HepG2 (cell line): Measurements from ENCODE around the gene ATP13A1. TPM values are rescaled to one million over a fixed set of nuclear protein-coding genes. Genes with fewer than 3 reads are reported as not detected.

ENCODE experiments used
- ARID3A ChIP-seq: IDR thresholded peaks from 2 replicates; pipeline ENCODE4 v1.6.1; 2012; ENCODE audit warnings: low read depth, low read length, improper control_type of control experiment
- FOXM1 ChIP-seq: sonication (generic); formaldehyde crosslinking; IDR thresholded peaks from 2 replicates; pipeline ENCODE4 v1.5.0; 2020; ENCODE audit warnings: missing genetic modification reagents
- HIVEP1 ChIP-seq: sonication (generic); formaldehyde crosslinking; IDR thresholded peaks from 2 replicates; pipeline ENCODE4 v1.4.0; 2020; ENCODE audit warnings: mild to moderate bottlenecking, missing genetic modification reagents
- HNRNPK ChIP-seq: fragments of 200-400 bp; formaldehyde crosslinking; IDR thresholded peaks from 2 replicates; pipeline ENCODE4 v1.6.1; 2018; ENCODE audit warnings: low read length, low read depth, moderate library complexity, mild to moderate bottlenecking; ENCODE audit not compliant: poor library complexity, severe bottlenecking
- PBX2 ChIP-seq: IDR thresholded peaks from 2 replicates; pipeline ENCODE4 v1.6.1; 2016; ENCODE audit warnings: control low read depth
- POLR2A ChIP-seq, 2 experiments: IDR thresholded peaks; 2 replicates each; pipeline ENCODE4 v1.6.1; 2011; ENCODE audit warnings: low read depth in 2 of 2, low read length in 2 of 2, mild to moderate bottlenecking in 1 of 2, moderate library complexity in 1 of 2; ENCODE audit not compliant: insufficient read depth in 1 of 2
- PPARG ChIP-seq: conservative IDR thresholded peaks from 2 replicates; pipeline ENCODE4 v1.6.1; 2016; ENCODE audit warnings: missing biosample characterization, missing genetic modification reagents
- RARA ChIP-seq: IDR thresholded peaks from 2 replicates; pipeline ENCODE4 v1.6.1; 2016; ENCODE audit warnings: missing genetic modification reagents, missing compliant biosample characterization
- RBFOX2 ChIP-seq: fragments of 200-400 bp; formaldehyde crosslinking; IDR thresholded peaks from 2 replicates; pipeline ENCODE4 v1.6.1; 2017; ENCODE audit warnings: low read depth, mild to moderate bottlenecking, low read length
- RELA ChIP-seq: sonication (generic); formaldehyde crosslinking; IDR thresholded peaks from 2 replicates; pipeline ENCODE4 v1.4.0; 2020; ENCODE audit warnings: missing genetic modification reagents
- ZNF280B ChIP-seq: sonication (generic); formaldehyde crosslinking; IDR thresholded peaks from 2 replicates; pipeline ENCODE4 v1.5.0; 2020; ENCODE audit warnings: missing genetic modification reagents, mild to moderate bottlenecking, borderline replicate concordance
- ZNF510 ChIP-seq: sonication (generic); formaldehyde crosslinking; IDR thresholded peaks from 2 replicates; pipeline ENCODE4 v1.4.0; 2020; ENCODE audit warnings: low read depth, mild to moderate bottlenecking, missing genetic modification reagents
- ZNF768 ChIP-seq: sonication (generic); formaldehyde crosslinking; IDR thresholded peaks from 2 replicates; pipeline ENCODE4 v1.4.0; 2020; ENCODE audit warnings: missing genetic modification reagents
- ZXDC ChIP-seq: sonication (generic); formaldehyde crosslinking; IDR thresholded peaks from 2 replicates; pipeline ENCODE4 v1.5.0; 2020; ENCODE audit warnings: mild to moderate bottlenecking, missing genetic modification reagents
- polyA plus RNA-seq, 8 experiments: library from polyadenylated mRNA; depleted of rRNA in 3 of 8; stranded (reverse) in 7 of 8; unstranded in 1 of 8; fragments of >200 nt; fragmentation: Illumina TruSeq in 4 of 8; extraction: Trizol in 4 of 8; gene quantifications; 2 replicates each; pipeline versions ENCODE4 v1.2.1 to v1.2.3, GENCODE V29; 2011 to 2016; ENCODE audit warnings: low read depth in 4 of 8, missing spikeins in 1 of 8, mixed read lengths in 1 of 8; ENCODE audit not compliant: insufficient read depth in 1 of 8
- total RNA-seq, 5 experiments: library from RNA; depleted of rRNA; stranded (reverse); fragments of >200 nt; fragmentation: Illumina TruSeq; extraction: Trizol; gene quantifications; 2 replicates each; pipeline ENCODE4 v1.2.3, GENCODE V29; 2016; ENCODE audit warnings: low read depth in 1 of 5
- TF ChIP-seq, protein P1 (sequence below): sonication (generic); formaldehyde crosslinking; IDR thresholded peaks from 2 replicates; pipeline ENCODE4 v1.5.0; 2020; ENCODE audit warnings: missing genetic modification reagents, mild to moderate bottlenecking, borderline replicate concordance
- TF ChIP-seq, protein P2 (sequence below): sonication (generic); formaldehyde crosslinking; IDR thresholded peaks from 2 replicates; pipeline ENCODE4 v1.5.1; 2020; ENCODE audit warnings: missing genetic modification reagents, mild to moderate bottlenecking, borderline replicate concordance
- TF ChIP-seq, protein P3 (sequence below), 2 experiments: sonication (generic) in 1 of 2; formaldehyde crosslinking in 1 of 2; IDR thresholded peaks; 2 replicates each; pipeline versions ENCODE4 v1.5.1 to v1.6.1; 2011 to 2020; ENCODE audit warnings: borderline replicate concordance in 1 of 2, low read depth in 1 of 2, low read length in 1 of 2, mild to moderate bottlenecking in 1 of 2, missing genetic modification reagents in 1 of 2, moderate library complexity in 1 of 2

Gene ATP13A1
- total and polyA plus RNA-seq, 2 of the 13 experiments (the other 11 are each of a cell fraction or from before 2014, with no cell fraction given) = 23.2 to 41.7 TPM

DNA sequence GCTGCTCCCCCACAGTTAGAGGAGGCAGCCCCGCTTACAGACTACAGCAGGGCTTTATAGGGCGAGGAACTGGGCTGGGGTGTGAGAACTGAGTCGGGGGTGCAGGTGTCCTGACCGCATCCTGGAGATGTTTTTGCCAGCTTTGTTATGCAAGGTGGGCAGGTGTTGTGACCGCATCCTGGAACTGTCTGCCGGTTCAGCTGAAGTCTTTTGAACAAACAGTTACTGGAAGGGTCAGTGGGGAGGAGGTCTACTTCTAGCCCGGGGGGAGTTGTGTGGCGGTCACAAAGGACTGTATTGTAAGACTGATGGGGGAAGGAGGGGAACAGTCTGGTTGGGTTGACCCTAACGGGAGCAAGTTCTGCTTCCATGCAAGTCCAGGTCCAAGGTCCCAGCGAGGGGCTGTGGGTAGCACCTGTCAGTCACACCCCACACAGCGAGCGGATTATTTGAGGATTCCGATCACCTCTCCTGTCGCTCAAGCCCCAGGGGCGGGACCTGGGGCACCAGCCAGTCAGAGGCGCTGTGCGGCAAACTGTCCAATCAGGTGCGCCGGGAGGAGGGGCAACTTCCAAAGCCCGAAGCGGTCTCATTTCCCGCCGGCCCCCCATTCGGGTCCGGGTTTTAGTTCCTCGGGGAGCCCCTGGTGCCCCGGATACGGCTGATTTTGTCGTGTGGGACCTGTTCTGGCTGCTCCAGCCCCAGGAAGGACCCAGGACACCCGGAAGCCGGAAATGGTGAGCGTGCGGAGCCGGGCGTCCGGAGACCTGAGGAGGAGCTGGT, 4.9 kb upstream of the ATP13A1 start, which contains the start of gene ZNF101 (continued):
- TF ChIP-seq FOXM1 (CRISPR knock-in tag) = no peak
- TF ChIP-seq, protein P1, sequence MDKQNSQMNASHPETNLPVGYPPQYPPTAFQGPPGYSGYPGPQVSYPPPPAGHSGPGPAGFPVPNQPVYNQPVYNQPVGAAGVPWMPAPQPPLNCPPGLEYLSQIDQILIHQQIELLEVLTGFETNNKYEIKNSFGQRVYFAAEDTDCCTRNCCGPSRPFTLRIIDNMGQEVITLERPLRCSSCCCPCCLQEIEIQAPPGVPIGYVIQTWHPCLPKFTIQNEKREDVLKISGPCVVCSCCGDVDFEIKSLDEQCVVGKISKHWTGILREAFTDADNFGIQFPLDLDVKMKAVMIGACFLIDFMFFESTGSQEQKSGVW (CRISPR knock-in tag) = no peak
- no peak for TF ChIP-seq RELA (CRISPR knock-in tag)
- TF ChIP-seq, protein P2, sequence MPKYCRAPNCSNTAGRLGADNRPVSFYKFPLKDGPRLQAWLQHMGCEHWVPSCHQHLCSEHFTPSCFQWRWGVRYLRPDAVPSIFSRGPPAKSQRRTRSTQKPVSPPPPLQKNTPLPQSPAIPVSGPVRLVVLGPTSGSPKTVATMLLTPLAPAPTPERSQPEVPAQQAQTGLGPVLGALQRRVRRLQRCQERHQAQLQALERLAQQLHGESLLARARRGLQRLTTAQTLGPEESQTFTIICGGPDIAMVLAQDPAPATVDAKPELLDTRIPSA (CRISPR knock-in tag) = no peak
- peak; percentile 90 for TF ChIP-seq RBFOX2
- TF ChIP-seq ZNF768 = peak; percentile 22; the same call in 1 of the 2 replicates
- no peak for TF ChIP-seq HIVEP1 (CRISPR knock-in tag)
- no peak for TF ChIP-seq HNRNPK
- TF ChIP-seq PBX2 (CRISPR knock-in tag) = peak; percentile 94
- TF ChIP-seq POLR2A (IDR thresholded peaks at IDR 0.05; ENCODE audit: insufficient read depth in 1 of 2, low read depth in 2 of 2, low read length in 2 of 2) = peak; percentile 70 to 72
- TF ChIP-seq RARA (CRISPR knock-in tag) = peak; percentile 93
- no peak for TF ChIP-seq ZNF280B
- TF ChIP-seq ZXDC (CRISPR knock-in tag) = peak; percentile 62; the same call in 1 of the 2 replicates
- TF ChIP-seq ZNF510 (CRISPR knock-in tag) = 0 out of 2 replicates have a peak, but pooled peaks have one; percentile 29
- peak; percentile 59 for TF ChIP-seq ARID3A
- TF ChIP-seq, protein P3, sequence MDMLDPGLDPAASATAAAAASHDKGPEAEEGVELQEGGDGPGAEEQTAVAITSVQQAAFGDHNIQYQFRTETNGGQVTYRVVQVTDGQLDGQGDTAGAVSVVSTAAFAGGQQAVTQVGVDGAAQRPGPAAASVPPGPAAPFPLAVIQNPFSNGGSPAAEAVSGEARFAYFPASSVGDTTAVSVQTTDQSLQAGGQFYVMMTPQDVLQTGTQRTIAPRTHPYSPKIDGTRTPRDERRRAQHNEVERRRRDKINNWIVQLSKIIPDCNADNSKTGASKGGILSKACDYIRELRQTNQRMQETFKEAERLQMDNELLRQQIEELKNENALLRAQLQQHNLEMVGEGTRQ (IDR thresholded peaks at IDR 0.05; ENCODE audit: low read depth, low read length) = no peak
- TF ChIP-seq, protein P3 (CRISPR knock-in tag; IDR thresholded peaks at IDR 0.05; ENCODE audit: borderline replicate concordance) = no peak
- peak; percentile 92 for TF ChIP-seq PPARG (CRISPR knock-in tag)
